ENCODE measurements around the gene ZSCAN5A.

The ZSCAN5A gene

GRCh38 chr19:56306016-56306415, 8.6 kb downstream of the ZSCAN5A start:
- Histone ChIP-seq H3K4me1 (no peaks in the 10 kb centered on the region), H3K9ac (no peak overlapping the region), H3K27me3 (ENCODE audit: control insufficient read depth, insufficient read depth, low read length) (no peaks in the 10 kb centered on the region), H3K4me2 (ENCODE audit: low read length) (no peak overlapping the region), H3K4me3 (ENCODE audit: low read depth, low read length) (no peak overlapping the region), H3K36me3 (ENCODE audit: control insufficient read depth, insufficient read depth, low read length) (no peaks in the 10 kb centered on the region), H3K79me2 (peaks cover 8% of the 10 kb centered on the region), H3K27ac (no peak overlapping the region), H3K9me3 (ENCODE audit: control insufficient read depth, low read length) (no peaks in the 10 kb centered on the region), H2AFZ (no peak overlapping the region)
- no peak for TF ChIP-seq CTCF (IDR thresholded peaks at IDR 0.05)

GRCh38 chr19:56304243-56304642, 10.4 kb downstream of the ZSCAN5A start:
- H3K27me3 ChIP-seq (ENCODE audit: control insufficient read depth, insufficient read depth, low read length) = no peaks in the 10 kb centered on the region
- H3K9ac ChIP-seq = no peak overlapping the region
- H3K4me3 ChIP-seq (ENCODE audit: low read depth, low read length) = no peak overlapping the region
- TF ChIP-seq CTCF (IDR thresholded peaks at IDR 0.05) = no peak
- no peak overlapping the region for H3K27ac ChIP-seq
- H3K4me2 ChIP-seq (ENCODE audit: low read length) = no peak overlapping the region
- H3K36me3 ChIP-seq (ENCODE audit: control insufficient read depth, insufficient read depth, low read length) = no peaks in the 10 kb centered on the region
- peaks cover 7% of the 10 kb centered on the region for H3K79me2 ChIP-seq
- H3K4me1 ChIP-seq = no peaks in the 10 kb centered on the region
- no peak overlapping the region for H2AFZ ChIP-seq
- H3K9me3 ChIP-seq (ENCODE audit: control insufficient read depth, low read length) = no peaks in the 10 kb centered on the region

- no peak overlapping the region for H3K4me2 ChIP-seq (ENCODE audit: low read length)
- H3K9ac ChIP-seq = no peak overlapping the region
- peaks cover 4% of the 10 kb centered on the region for H3K79me2 ChIP-seq
- H3K9me3 ChIP-seq (ENCODE audit: control insufficient read depth, low read length) = no peaks in the 10 kb centered on the region
- H3K27me3 ChIP-seq (ENCODE audit: control insufficient read depth, insufficient read depth, low read length) = no peaks in the 10 kb centered on the region
- no peaks in the 10 kb centered on the region for H3K36me3 ChIP-seq (ENCODE audit: control insufficient read depth, insufficient read depth, low read length)
- peak overlapping the region; percentile 15 for H3K27ac ChIP-seq
- H3K4me3 ChIP-seq (ENCODE audit: low read depth, low read length) = no peak overlapping the region
- TF ChIP-seq CTCF (IDR thresholded peaks at IDR 0.05) = no peak
- H3K4me1 ChIP-seq = no peaks in the 10 kb centered on the region
- H2AFZ ChIP-seq = no peak overlapping the region
Measured at GRCh38 chr19:56301886-56302620, 12.6 kb downstream of the ZSCAN5A start.

GRCh38 chr19:56301155-56301554, 13.5 kb downstream of the ZSCAN5A start:
- Histone ChIP-seq H3K4me1 (no peaks in the 10 kb centered on the region), H3K79me2 (peaks cover 4% of the 10 kb centered on the region), H3K27ac (no peak overlapping the region), H3K9me3 (ENCODE audit: control insufficient read depth, low read length) (no peaks in the 10 kb centered on the region), H3K9ac (no peak overlapping the region), H2AFZ (no peak overlapping the region), H3K27me3 (ENCODE audit: control insufficient read depth, insufficient read depth, low read length) (no peaks in the 10 kb centered on the region), H3K4me3 (ENCODE audit: low read depth, low read length) (no peak overlapping the region), H3K36me3 (ENCODE audit: control insufficient read depth, insufficient read depth, low read length) (no peaks in the 10 kb centered on the region), H3K4me2 (ENCODE audit: low read length) (no peak overlapping the region)
- TF ChIP-seq CTCF (IDR thresholded peaks at IDR 0.05) = no peak

- H2AFZ ChIP-seq = no peak overlapping the region
- H3K4me3 ChIP-seq (ENCODE audit: low read depth, low read length) = no peak overlapping the region
- no peaks in the 10 kb centered on the region for H3K27me3 ChIP-seq (ENCODE audit: control insufficient read depth, insufficient read depth, low read length)
- no peak overlapping the region for H3K27ac ChIP-seq
- H3K4me2 ChIP-seq (ENCODE audit: low read length) = no peak overlapping the region
- H3K36me3 ChIP-seq (ENCODE audit: control insufficient read depth, insufficient read depth, low read length) = no peaks in the 10 kb centered on the region
- TF ChIP-seq CTCF (IDR thresholded peaks at IDR 0.05) = no peak
- no peak overlapping the region for H3K9ac ChIP-seq
- H3K79me2 ChIP-seq = peaks cover 7% of the 10 kb centered on the region
- H3K4me1 ChIP-seq = no peaks in the 10 kb centered on the region
- H3K9me3 ChIP-seq (ENCODE audit: control insufficient read depth, low read length) = no peaks in the 10 kb centered on the region
Measured at GRCh38 chr19:56299688-56300087, 15.0 kb downstream of the ZSCAN5A start.
